Stimulated activated CD8-positive, alpha-beta memory T cell treated with anti-CD3 and anti-CD28 coated beads, Interleukin-15, amount 100 ng/mL, for 24 hours (primary cell): ENCODE results near the gene DOK6.
"Not testable (repeated sequence)": the region's sequence is repeated elsewhere in the genome, so short reads cannot be mapped to it uniquely, and the experiment has no call there.

ENCODE experiments used
- DNase-seq: peaks from one replicate; pipeline ENCODE4 v3.0.0-alpha.2; 2020; ENCODE audit warnings: low read depth

The DOK6 gene

GRCh38 chr18:69400253-69400975, at the start of gene DOK6:
Gene DOK6 (plus strand): TSS chr18:69400888.
- DNase-seq: no peak

- no peak for DNase-seq
Measured at GRCh38 chr18:69353023-69353422, 47.7 kb upstream of the DOK6 start.

GRCh38 chr18:69357590-69357989, 43.1 kb upstream of the DOK6 start:
- DNase-seq: no peak

- DNase-seq: no peak
Measured at GRCh38 chr18:69358212-69358895, 42.3 kb upstream of the DOK6 start.

GRCh38 chr18:69359768-69360167, 40.9 kb upstream of the DOK6 start:
- not testable (repeated sequence) for DNase-seq

GRCh38 chr18:69364930-69365329, 35.8 kb upstream of the DOK6 start:
- no peak for DNase-seq

DNA sequence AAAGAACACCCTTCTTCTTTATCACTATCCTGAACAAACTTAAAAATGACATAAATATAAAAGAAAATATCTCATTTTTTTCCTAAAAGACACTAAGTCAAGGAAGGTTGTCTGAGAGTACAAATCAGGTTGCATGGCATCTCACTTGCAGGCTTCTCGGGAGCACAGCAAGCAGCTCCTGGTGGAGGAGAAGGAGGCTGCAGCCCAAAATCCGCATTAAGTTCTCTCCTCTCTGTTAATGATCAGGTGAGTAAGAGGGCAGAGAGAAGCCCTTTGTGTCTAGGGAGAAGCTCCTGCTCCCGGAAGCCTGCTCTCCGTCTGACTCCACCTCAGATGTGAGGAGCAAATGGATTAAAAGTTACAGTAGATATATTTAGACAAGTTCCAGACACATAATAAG, 35.0 kb upstream of the DOK6 start:
- no peak for DNase-seq

GRCh38 chr18:69367104-69367503, 33.6 kb upstream of the DOK6 start:
- DNase-seq: no peak

DNA sequence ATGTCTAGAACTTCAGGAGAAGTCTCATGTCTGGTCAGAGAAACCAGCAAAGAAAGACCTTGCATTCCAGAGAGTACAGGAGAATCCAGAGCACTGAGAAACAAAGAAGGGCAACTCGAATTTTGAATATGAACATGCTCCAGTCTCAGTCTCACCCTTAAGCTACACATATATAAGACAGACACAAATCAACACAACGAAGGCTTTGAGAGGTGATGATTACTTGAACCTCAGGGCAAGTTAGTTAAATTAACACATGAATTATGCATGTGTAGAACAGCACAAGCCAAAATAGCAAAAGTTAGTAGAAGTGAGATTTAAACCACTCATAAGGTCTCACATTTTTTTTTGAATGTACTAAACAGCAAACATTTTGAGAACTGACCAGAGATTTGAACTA, 29.0 kb upstream of the DOK6 start:
- no peak for DNase-seq

- no peak for DNase-seq
Measured at GRCh38 chr18:69380324-69380723, 20.4 kb upstream of the DOK6 start.

- no peak for DNase-seq
Measured at GRCh38 chr18:69383186-69383585, 17.5 kb upstream of the DOK6 start.

GRCh38 chr18:69387186-69387585, 13.5 kb upstream of the DOK6 start:
- no peak for DNase-seq

DNA sequence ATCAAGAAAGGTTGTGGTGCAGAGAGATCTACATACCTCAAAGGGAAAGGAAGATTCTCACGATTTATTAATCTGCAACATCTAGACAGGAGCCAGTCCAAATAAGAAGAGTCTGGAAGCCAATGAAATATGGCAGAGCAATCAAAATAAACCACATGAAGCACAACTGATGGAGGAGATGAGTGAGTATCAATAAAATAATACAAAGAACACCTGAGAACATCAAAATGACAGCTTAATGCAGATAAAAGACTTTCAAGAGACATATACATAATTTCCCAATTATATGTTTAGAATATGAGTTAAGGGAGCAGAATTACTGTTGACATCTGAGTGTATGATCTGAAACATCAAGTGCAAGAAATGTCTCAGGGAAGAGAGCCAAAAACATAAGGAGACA, 12.5 kb upstream of the DOK6 start:
- no peak for DNase-seq

GRCh38 chr18:69397096-69397495, 3.6 kb upstream of the DOK6 start:
- DNase-seq: no peak

GRCh38 chr18:69399253-69399652, 1.4 kb upstream of the DOK6 start:
- no peak for DNase-seq

- DNase-seq: no peak
Measured at GRCh38 chr18:69400976-69401225, 213 bp downstream of the DOK6 start.

- DNase-seq: no peak
Measured at GRCh38 chr18:69401226-69401971, 711 bp downstream of the DOK6 start.

GRCh38 chr18:69401972-69402532, 1.4 kb downstream of the DOK6 start:
- DNase-seq: no peak

DNA sequence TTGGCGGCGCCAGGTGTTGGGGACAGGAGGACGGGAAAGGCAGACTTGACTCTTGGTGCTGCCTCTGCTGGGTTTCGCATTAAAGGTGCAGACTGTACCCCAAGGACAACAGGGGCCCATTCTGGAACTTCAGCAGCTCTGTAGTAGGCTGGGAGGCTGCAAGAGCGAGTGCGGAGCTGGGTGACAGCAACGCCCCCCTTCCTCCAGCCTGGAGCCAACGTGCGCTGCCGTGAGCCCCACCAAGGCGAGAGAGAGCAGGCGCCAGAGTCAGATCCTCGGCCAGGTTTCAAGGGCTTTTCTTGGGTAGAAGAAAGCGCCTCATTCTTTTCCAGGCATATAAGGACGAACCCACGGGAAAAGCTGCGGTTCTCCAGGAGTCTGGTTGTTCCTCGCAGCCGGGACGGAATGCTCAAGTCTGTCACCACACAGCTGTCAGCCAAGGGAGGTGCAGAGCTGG, 1.9 kb downstream of the DOK6 start:
- no peak for DNase-seq

DNA sequence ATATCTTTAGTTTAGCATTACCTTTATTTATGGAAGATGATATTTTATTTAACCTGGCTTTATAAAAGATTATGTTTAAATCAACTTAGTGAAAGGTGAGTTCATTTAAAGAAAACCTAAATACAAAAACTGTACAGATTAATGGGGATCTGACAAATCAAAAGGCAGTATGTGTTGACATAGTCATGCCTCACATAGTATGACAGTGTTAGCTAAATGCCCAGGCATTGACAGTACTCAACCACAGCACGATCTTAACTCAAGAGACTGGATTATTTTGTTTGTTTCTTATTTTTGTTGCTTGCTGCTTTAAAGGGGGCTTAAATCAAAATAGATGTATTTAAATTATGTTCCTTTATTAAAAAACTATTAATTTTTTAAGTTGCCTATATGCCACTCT, 7.8 kb downstream of the DOK6 start:
- no peak for DNase-seq

DNA sequence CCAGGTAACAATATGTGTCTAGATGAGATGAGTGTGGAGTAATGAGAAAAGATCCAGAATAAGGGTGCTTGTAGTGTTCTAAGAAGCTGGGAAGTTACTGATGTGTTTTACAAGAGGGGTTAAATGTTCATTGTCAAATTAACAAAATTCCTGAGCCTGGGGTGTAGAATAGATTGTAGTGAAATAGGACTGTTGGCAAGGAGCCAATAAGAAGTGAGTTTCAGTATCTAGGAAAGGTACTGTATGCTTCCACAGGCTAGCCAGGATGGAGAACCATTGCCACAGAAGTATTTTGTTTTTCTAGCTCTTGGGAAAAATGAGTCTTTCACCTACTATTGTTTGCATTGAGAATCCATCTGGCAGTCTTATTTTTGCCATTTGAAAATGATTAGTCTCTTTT, 10.5 kb downstream of the DOK6 start:
- DNase-seq: no peak

DNA sequence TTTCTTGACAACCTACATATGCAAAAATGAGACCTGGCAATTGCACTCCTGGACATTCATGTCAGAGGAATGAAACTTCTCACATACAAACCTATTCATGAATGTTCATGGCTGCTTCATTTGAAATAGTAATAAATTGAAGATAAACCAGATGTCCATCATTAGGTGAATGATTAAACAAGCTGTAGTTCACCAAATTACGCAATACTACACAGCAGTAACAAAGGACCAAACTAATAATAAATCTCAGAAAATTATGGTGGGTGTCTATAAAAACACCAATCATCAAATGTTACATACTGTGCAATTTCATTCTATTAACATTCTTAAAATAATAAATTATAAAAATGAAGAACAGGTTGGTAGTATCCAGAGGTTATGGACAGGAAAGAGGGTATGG, 13.5 kb downstream of the DOK6 start:
- DNase-seq: no peak

GRCh38 chr18:69432847-69433246, 32.2 kb downstream of the DOK6 start:
- DNase-seq: no peak
